CD4-positive, alpha-beta T cell treated with Interleukin-21 for 1 hour (primary cell): ENCODE data around the gene KRT31.
"Not testable (repeated sequence)": the region's sequence is repeated elsewhere in the genome, so short reads cannot be mapped to it uniquely, and the experiment has no call there.

Source experiments
- DNase-seq: peaks from one replicate; pipeline ENCODE4 v3.0.0-alpha.2; 2020

Gene KRT31

GRCh38 chr17:41383690-41384089 lies 13.7 kb downstream of the KRT31 start:
- DNase-seq, result no peak

GRCh38 chr17:41382394-41382793 lies 15.0 kb downstream of the KRT31 start:
- no peak for DNase-seq

- DNase-seq, result not testable (repeated sequence)
These were observed 15.5 kb downstream of the KRT31 start, which contains the start of gene KRT34 for GRCh38 chr17:41381943-41382342. Gene KRT34 (minus strand): TSS chr17:41382306. CDS start chr17:41382246, 60 bp downstream.

GRCh38 chr17:41380091-41380490 lies 17.3 kb downstream of the KRT31 start:
- DNase-seq, result not testable (repeated sequence)

- no peak for DNase-seq
These were observed 19.9 kb downstream of the KRT31 start for GRCh38 chr17:41377546-41377945.

DNA sequence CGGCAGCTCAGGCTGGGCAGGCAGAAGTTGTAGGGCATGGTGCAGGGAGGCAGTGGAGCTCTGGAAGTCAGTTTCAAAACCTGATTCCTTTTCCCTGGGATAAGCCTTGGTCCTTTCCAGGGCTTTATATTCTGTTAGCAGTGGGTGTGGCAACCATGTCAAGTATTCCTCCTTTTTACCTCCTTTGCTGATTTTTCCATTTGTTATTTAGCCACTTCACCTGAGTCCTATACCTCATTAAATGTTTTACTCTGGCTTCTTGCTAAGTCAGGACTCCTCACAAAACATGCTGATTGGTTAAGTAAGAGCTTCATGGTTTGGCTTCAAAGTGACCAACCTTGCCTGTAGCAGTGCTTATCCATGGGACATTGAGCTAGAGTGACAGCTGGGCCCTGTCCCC lies 27.7 kb downstream of the KRT31 start, which contains the start of gene KRT33B:
Gene KRT33B (minus strand): TSS at position 101 of the 400 bp plus-strand sequence. CDS start 63 bp downstream, at position 38.
- DNase-seq, result no peak

GRCh38 chr17:41369023-41369422 lies 28.4 kb downstream of the KRT31 start:
- DNase-seq, result no peak

DNA sequence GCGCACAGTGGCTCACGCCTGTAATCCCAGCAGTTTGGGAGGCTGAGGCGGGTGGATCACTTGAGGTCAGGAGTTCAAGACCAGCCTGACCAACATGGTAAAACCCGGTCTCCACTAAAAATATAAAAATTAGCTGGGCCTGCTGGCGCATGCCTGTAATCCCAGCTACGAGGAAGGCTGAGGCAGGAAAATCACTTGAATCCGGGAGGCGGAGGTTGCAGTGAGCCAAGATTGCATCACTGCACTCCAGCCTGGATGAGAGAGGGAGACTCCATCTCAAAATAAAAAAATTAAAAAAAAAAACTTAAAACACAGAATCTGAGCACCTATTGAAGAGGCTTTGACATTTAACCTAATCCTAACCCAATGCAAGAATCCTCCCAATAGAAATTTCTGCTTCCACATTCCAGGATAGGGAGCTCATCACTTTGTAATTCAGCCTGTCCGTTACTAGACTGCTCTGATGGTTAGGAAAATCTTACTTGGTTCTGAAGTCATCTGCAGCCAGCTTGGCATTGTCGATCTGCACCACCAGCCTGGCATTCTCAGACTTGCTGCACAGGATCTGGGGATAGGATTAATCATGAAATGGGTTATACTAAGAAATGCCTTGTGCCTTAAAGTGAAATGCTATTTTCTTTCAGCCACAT lies 29.9 kb downstream of the KRT31 start:
- DNase-seq, result no peak

DNA sequence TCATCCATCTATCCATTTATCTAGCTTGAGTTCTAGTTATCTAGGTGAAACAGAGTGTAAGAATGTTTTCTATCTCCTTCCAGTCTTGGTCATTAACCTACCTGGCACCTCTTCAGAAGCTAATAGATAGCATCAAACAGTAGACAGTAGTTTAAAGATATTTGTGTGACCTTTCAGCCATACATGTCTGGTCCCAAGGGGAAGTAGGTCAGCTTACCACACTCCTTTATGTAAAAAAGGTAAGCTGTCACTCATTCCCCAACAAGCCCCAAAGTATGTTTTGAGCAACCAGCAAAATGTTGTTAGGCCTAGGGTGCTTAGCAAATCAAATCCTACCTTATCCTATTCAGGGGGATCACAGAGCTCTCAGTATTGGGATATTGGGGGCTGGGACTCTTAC lies 31.3 kb downstream of the KRT31 start:
- DNase-seq, result no peak

GRCh38 chr17:41363881-41364280 lies 33.5 kb downstream of the KRT31 start:
- DNase-seq, result no peak

DNA sequence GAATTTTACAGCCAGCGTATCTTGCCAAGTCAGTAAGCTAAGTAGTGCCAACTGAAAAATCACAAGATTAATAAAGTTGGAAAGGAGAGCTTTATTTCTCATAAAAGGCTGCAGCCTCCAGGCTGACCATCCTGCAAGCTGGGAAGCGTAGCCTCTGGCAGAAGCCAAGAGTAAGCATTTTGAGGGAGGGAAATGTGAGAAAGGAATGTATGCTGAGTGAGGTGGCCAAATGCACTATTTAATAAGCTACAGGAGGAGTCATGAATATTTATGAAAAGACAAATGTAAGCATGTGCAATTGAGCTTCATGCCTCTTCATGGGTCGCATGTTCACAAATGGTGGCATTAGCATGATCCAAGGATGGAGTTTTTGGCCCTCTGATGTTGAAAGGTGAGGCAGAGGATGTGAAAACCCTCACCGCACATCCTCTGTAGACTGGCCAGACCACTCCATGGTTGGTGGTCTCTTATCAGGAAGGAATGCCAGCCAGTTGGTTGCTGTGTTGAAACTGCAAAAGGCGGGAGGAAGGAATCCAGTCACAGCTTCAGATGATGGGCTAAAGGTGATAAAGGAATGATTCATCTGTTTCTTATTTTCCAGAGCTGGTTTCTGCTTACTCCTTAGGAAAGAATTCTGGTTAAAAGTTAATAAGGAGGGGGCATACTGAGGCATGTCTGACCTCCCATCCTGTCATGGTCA lies 37.0 kb downstream of the KRT31 start:
- no peak for DNase-seq

- no peak for DNase-seq
These were observed 42.9 kb downstream of the KRT31 start for GRCh38 chr17:41354536-41354935.

GRCh38 chr17:41352597-41353366 lies 44.6 kb downstream of the KRT31 start:
- DNase-seq, result no peak

DNA sequence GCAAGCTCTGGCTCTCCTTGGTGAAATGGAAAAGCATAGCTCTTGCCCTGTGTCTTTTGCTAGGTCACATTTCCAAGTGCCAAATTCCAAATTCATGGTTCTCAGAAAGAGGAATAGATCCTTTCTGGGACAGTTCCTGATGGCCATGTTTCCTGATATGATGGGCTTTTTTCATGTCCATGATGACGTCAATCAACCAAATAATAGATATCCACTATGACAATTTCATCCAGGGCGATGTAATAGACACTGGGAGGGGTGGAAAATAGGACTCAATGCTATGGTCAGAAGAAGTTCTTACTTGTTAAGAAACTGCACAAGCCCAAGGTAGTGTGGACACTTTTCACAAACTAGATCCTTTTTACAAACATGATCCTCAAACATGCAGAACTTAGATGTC lies 46.2 kb downstream of the KRT31 start:
- DNase-seq, result no peak

DNA sequence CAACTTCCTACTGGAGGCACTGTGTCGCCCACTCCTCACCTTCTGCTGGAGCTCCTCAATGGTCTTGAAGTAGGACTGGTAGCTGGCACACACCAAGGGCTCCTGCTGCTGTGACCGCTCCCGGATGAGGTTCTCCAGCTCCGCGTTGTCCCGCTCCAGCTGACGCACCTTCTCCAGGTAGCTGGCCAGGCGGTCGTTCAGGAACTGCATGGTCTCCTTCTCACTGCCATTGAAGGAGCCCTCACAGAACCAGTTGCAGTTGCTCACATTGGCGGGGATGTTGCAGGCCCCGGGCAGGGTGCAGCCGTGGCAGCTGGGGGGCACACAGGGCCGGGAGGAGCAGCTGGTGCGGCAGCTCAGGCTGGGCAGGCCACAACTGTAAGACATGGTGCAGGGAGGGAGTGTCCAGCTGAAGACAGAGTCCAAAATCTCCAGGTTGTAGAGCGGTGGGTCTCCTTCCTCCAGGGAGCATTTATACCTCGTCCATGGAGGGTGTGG lies 47.0 kb downstream of the KRT31 start, which contains the start of gene KRT33A:
Gene KRT33A (minus strand): TSS at position 448 of the 498 bp plus-strand sequence. CDS start 61 bp downstream, at position 387.
- DNase-seq, result not testable (repeated sequence)

DNA sequence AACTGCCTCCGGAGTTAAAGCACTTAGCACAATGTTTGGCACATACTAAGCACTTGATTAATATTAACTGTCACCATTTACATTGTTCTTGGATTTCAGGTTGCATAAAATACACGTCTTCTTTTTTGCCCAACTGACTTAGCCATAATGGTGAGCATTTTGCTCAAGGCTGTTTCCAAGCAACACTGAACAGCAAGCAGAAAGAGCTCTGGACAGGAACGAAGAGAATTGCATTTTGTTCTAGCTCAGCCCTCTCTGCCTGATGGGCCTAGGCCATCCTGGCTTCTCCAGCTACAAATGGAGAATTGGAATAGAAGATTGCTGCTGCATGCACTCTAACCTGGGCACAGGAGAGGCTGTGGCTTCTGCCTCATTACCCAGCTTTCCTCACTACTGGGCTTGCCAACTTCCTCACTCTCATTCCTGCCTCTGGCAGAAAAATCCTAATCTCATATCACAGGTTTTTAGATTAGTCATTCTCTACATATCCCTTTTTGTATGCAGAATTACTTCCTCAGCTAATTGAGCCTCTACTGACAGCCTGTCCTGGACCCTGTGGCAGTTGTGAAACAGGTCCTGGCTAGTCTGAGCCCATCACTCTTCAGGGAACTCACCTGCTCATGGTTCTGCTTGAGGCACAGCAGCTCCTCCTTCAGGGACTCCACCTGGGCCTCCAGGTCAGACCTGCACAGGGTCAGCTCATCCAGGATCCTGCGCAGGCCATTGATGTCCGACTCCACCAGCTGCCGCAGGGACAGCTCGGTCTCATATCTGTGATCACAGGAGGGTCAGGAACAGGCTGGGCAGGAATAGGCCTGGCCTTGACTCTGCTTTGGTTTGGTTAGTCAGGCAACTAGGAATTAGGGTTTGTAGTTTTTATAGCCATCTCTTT lies 49.3 kb downstream of the KRT31 start:
- DNase-seq, result no peak

DNA sequence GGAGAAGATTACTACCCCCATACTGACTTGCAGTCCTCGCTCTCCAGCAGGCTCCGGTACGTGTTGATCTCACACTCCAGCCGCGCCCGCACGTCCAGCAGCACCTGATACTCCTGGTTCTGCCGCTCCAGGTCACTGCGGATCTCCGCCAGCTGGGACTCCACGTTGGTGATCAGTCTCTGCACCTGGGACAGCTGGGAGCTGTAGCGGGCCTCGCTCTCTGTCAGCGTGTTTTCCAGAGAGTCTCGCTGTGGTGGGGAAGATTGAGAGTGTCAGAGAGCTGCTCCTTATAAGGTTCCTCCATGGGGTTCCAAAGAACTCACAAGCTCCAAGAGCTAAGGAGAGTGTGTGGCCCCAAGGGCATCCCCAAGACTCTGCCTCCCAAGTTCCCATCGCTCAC lies 51.0 kb downstream of the KRT31 start:
- DNase-seq, result not testable (repeated sequence)

GRCh38 chr17:41345992-41346391 lies 51.4 kb downstream of the KRT31 start:
- DNase-seq, result no peak
